PC-3 (cell line): Measurements from ENCODE around the gene ARNT2. TPM values are rescaled to one million over a fixed set of nuclear protein-coding genes. Genes with fewer than 3 reads are reported as not detected.

Experiments used
- ATAC-seq: fragments of 200-7000 bp; cut with Tn5 transposase; 2 replicates; pipeline ENCODE4 v1.9.1; 2020; ENCODE audit warnings: mild to moderate bottlenecking, moderate library complexity
- BruUV-seq: library from RNA; stranded (reverse); fragments of 400-500 nt; replicated peaks from 2 replicates; lab custom pipeline; 2021; lab: Mats Ljungman, UMichigan
- CTCF ChIA-PET: fragments of 300-600 bp; sonication (Branson Sonifier 250); formaldehyde crosslinking; loops from one replicate; lab custom pipeline; 2022; ENCODE audit warnings: antibody characterized with exemption; lab: Charles Lee
- POLR2A ChIA-PET: fragments of 300-600 bp; sonication (Branson Sonifier 250); formaldehyde crosslinking; loops from one replicate; lab custom pipeline; 2022; ENCODE audit warnings: antibody characterized with exemption; ENCODE audit not compliant: unreplicated experiment; lab: Charles Lee
- DNase-seq: peaks from one replicate; pipeline ENCODE4 v3.0.0-alpha.2; 2015
- H2AFZ ChIP-seq: fragments of 300-600 bp; sonication (generic); 2 replicates; pipeline ENCODE4 v1.6.0; 2016; ENCODE audit warnings: antibody characterized with exemption, low read length
- H3F3A ChIP-seq: fragments of 300-600 bp; sonication (generic); one replicate; pipeline ENCODE4 v1.6.0; 2017; ENCODE audit warnings: antibody characterized with exemption, low read length, control low read depth, mild to moderate bottlenecking; ENCODE audit not compliant: unreplicated experiment
- H3K27ac ChIP-seq: fragments of 300-600 bp; sonication (generic); 2 replicates; pipeline ENCODE4 v1.5.1; 2016; ENCODE audit warnings: mild to moderate bottlenecking, low read length
- H3K27me3 ChIP-seq: fragments of 300-600 bp; sonication (generic); 2 replicates; pipeline ENCODE4 v1.6.1; 2016; ENCODE audit warnings: low read length, mixed read lengths
- H3K36me3 ChIP-seq: fragments of 300-600 bp; sonication (generic); 2 replicates; pipeline ENCODE4 v1.6.1; 2016; ENCODE audit warnings: low read depth, mixed run types, low read length, mixed read lengths
- H3K4me1 ChIP-seq: fragments of 300-600 bp; sonication (generic); 2 replicates; pipeline ENCODE4 v1.5.1; 2016; ENCODE audit warnings: low read length; ENCODE audit not compliant: insufficient read depth
- H3K4me2 ChIP-seq: fragments of 300-600 bp; sonication (generic); 2 replicates; pipeline ENCODE4 v1.6.0; 2016; ENCODE audit warnings: low read length
- H3K4me3 ChIP-seq: fragments of 300-600 bp; sonication (generic); 2 replicates; pipeline ENCODE4 v1.5.1; 2016; ENCODE audit warnings: mild to moderate bottlenecking, low read length, mixed read lengths
- H3K79me2 ChIP-seq: fragments of 300-600 bp; sonication (generic); 2 replicates; pipeline ENCODE4 v1.6.1; 2017; ENCODE audit warnings: low read length, mixed read lengths
- H3K9ac ChIP-seq: fragments of 300-600 bp; sonication (generic); 2 replicates; pipeline ENCODE4 v1.6.0; 2016; ENCODE audit warnings: mild to moderate bottlenecking, low read length
- H3K9me2 ChIP-seq: fragments of 300-600 bp; sonication (generic); replicated peaks from 2 replicates; pipeline ENCODE4 v1.6.1; 2016; ENCODE audit warnings: mixed run types, low read length, mixed read lengths
- H3K9me3 ChIP-seq: fragments of 300-600 bp; sonication (generic); 2 replicates; pipeline ENCODE4 v1.6.1; 2016; ENCODE audit warnings: low read length, mixed read lengths
- H4K20me1 ChIP-seq: fragments of 300-600 bp; sonication (generic); 2 replicates; pipeline ENCODE4 v1.6.1; 2016; ENCODE audit warnings: low read length, mixed read lengths
- CTCF ChIP-seq: fragments of 300-600 bp; sonication (generic); conservative IDR thresholded peaks from 2 replicates; pipeline ENCODE4 v1.5.1; 2017; ENCODE audit warnings: antibody characterized with exemption, low read depth, mild to moderate bottlenecking, low read length
- EZH2 ChIP-seq: fragments of 300-600 bp; sonication (generic); IDR thresholded peaks from one replicate; pipeline ENCODE4 v1.6.1; 2017; ENCODE audit warnings: antibody characterized with exemption, mild to moderate bottlenecking, low read length; ENCODE audit not compliant: unreplicated experiment
- EZH2phosphoT487 ChIP-seq: fragments of 300-600 bp; sonication (generic); IDR thresholded peaks from 2 replicates; pipeline ENCODE4 v1.6.1; 2018; ENCODE audit warnings: mild to moderate bottlenecking, antibody characterized with exemption, low read length, borderline replicate concordance
- intact Hi-C: fragments of 100-400 bp; cut with micrococcal nuclease; formaldehyde crosslinking; loops from 2 replicates; pipeline ENCODE4 v1.9.0; 2023
- total RNA-seq: library from RNA; depleted of rRNA; stranded (reverse); fragments of >200 nt; gene quantifications from 2 replicates; pipeline ENCODE4 v1.2.3, GENCODE V29; 2014

The ARNT2 gene
- total RNA-seq, 1 experiment from 2014 or later, result 0.11 TPM

- no peaks in the 10 kb centered on the region for H3K79me2 ChIP-seq
- no peaks in the 10 kb centered on the region for H3K27me3 ChIP-seq
- no peaks in the 10 kb centered on the region for H3K9me3 ChIP-seq
- no peaks in the 10 kb centered on the region for H3F3A ChIP-seq
- BruUV-seq, result no TSS peak
- no peak overlapping the region for H3K9ac ChIP-seq
- ATAC-seq (no peak), DNase-seq (no peak)
- H3K36me3 ChIP-seq, result no peaks in the 10 kb centered on the region
- no peak for TF ChIP-seq EZH2phosphoT487
- H3K4me1 ChIP-seq, result no peaks in the 10 kb centered on the region
- no peak overlapping the region for H3K4me3 ChIP-seq
- H3K4me2 ChIP-seq, result no peak overlapping the region
- intact Hi-C loops, result no loop called here
- no peaks in the 10 kb centered on the region for H3K9me2 ChIP-seq
- no peak overlapping the region for H2AFZ ChIP-seq
- H4K20me1 ChIP-seq, result no peaks in the 10 kb centered on the region
- ChIA-PET POLR2A (no interaction called here), CTCF (no interaction called here)
- no peak overlapping the region for H3K27ac ChIP-seq
These were observed 110.0 kb downstream of the ARNT2 start for GRCh38 chr15:80514071-80514780.

GRCh38 chr15:80517290-80517689 lies 113.1 kb downstream of the ARNT2 start:
- no peak overlapping the region for H3K9ac ChIP-seq
- H3K27ac ChIP-seq, result no peak overlapping the region
- H3K4me1 ChIP-seq, result no peaks in the 10 kb centered on the region
- DNase-seq, result no peak
- ChIA-PET POLR2A (no interaction called here), CTCF (no interaction called here)
- intact Hi-C loops, result no loop called here
- no peaks in the 10 kb centered on the region for H3K9me2 ChIP-seq
- H3K36me3 ChIP-seq, result no peaks in the 10 kb centered on the region
- no peaks in the 10 kb centered on the region for H3F3A ChIP-seq
- no peaks in the 10 kb centered on the region for H3K9me3 ChIP-seq
- BruUV-seq, result no TSS peak
- no peaks in the 10 kb centered on the region for H3K79me2 ChIP-seq
- no peak for ATAC-seq
- H3K4me3 ChIP-seq, result no peak overlapping the region
- H3K4me2 ChIP-seq, result no peak overlapping the region
- peaks cover 13% of the 10 kb centered on the region for H3K27me3 ChIP-seq
- no peaks in the 10 kb centered on the region for H4K20me1 ChIP-seq
- TF ChIP-seq CTCF (no peak), EZH2 (no peak), EZH2phosphoT487 (no peak)
- H2AFZ ChIP-seq, result no peak overlapping the region

- H3F3A ChIP-seq, result no peaks in the 10 kb centered on the region
- no peak overlapping the region for H3K9ac ChIP-seq
- no peaks in the 10 kb centered on the region for H3K79me2 ChIP-seq
- H3K9me2 ChIP-seq, result no peaks in the 10 kb centered on the region
- no peak overlapping the region for H3K27ac ChIP-seq
- ATAC-seq (no peak), DNase-seq (no peak)
- ChIA-PET POLR2A (no interaction called here), CTCF (no interaction called here)
- no peaks in the 10 kb centered on the region for H4K20me1 ChIP-seq
- TF ChIP-seq EZH2phosphoT487 (no peak), EZH2 (no peak), CTCF (no peak)
- no peak overlapping the region for H3K4me3 ChIP-seq
- intact Hi-C loops, result no loop called here
- no peaks in the 10 kb centered on the region for H3K9me3 ChIP-seq
- no peaks in the 10 kb centered on the region for H3K4me1 ChIP-seq
- no TSS peak for BruUV-seq
- H3K27me3 ChIP-seq, result peaks cover 13% of the 10 kb centered on the region
- no peaks in the 10 kb centered on the region for H3K36me3 ChIP-seq
- no peak overlapping the region for H3K4me2 ChIP-seq
- H2AFZ ChIP-seq, result no peak overlapping the region
These were observed 114.3 kb downstream of the ARNT2 start for GRCh38 chr15:80518522-80518921.
